HCT116 (cell line): Measurements from ENCODE around the gene LRRC4C. TPM values are rescaled to one million over a fixed set of nuclear protein-coding genes. Genes with fewer than 3 reads are reported as not detected.

ENCODE experiments used
- ATAC-seq: fragments of 200-7000 bp; cut with Tn5 transposase; 2 replicates; pipeline ENCODE4 v1.9.1; 2020; ENCODE audit warnings: mild to moderate bottlenecking, moderate library complexity
- BruUV-seq: library from RNA; stranded (reverse); fragments of 400-500 nt; replicated peaks from 2 replicates; lab custom pipeline; 2021; lab: Mats Ljungman, UMichigan
- CTCF ChIA-PET: fragments of 300-600 bp; sonication (Branson Sonifier 250); formaldehyde crosslinking; loops from one replicate; lab custom pipeline; 2021; ENCODE audit warnings: antibody characterized with exemption; lab: Charles Lee
- POLR2A ChIA-PET: fragments of 300-600, 350-600 bp; sonication (Branson Sonifier 250); formaldehyde crosslinking; loops from one replicate; lab custom pipeline; 2021; ENCODE audit warnings: antibody characterized with exemption; lab: Charles Lee
- RAD21 ChIA-PET, 2 experiments: fragments of 300-600 bp; sonication (Branson Sonifier 250); formaldehyde crosslinking; loops; one replicate each; lab custom pipeline; 2023; ENCODE audit warnings: low total read pairs in 2 of 2; ENCODE audit not compliant: uncharacterized antibody in 2 of 2, unreplicated experiment in 2 of 2, low non-redundant PET in 1 of 2; lab: Charles Lee
- DNase-seq: peaks from one replicate; pipeline ENCODE4 v3.0.0-alpha.2; 2010; ENCODE audit warnings: low read depth, low spot score
- H2AFZ ChIP-seq: fragments of 200-600 bp; shearing (Covaris generic), sonication (generic); 2 replicates; pipeline ENCODE4 v1.6.1; 2017; ENCODE audit warnings: low read depth, mixed run types, mixed read lengths, antibody characterized with exemption, low read length; ENCODE audit not compliant: poor library complexity, severe bottlenecking
- H3K27ac ChIP-seq: 2 replicates; pipeline ENCODE4 v1.5.1; 2012; ENCODE audit warnings: low read depth, low read length
- H3K27me3 ChIP-seq: fragments of 200-600 bp; sonication (generic); 2 replicates; pipeline ENCODE4 v1.6.1; 2016; ENCODE audit warnings: mixed run types, low read length, mixed read lengths; ENCODE audit not compliant: insufficient read depth
- H3K36me3 ChIP-seq, 2 experiments: fragments of 200-500 bp in 1 of 2; fragments of 200-600 bp in 1 of 2; sonication (Bioruptor generic) in 1 of 2; sonication (generic) in 1 of 2; 2 replicates each; pipeline versions ENCODE4 v1.5.1 to v1.6.1; 2014 to 2016; ENCODE audit warnings: low read length in 2 of 2, inconsistent platforms in 1 of 2, mixed read lengths in 1 of 2, mixed run types in 1 of 2; ENCODE audit not compliant: insufficient read depth in 2 of 2, control insufficient read depth in 1 of 2
- H3K4me1 ChIP-seq, 2 experiments: fragments of 200-600 bp in 1 of 2; sonication (generic) in 1 of 2; 2 replicates each; pipeline versions ENCODE4 v1.5.1 to v1.6.1; 2012 to 2017; ENCODE audit warnings: low read length in 2 of 2, inconsistent platforms in 1 of 2, mild to moderate bottlenecking in 1 of 2, mixed read lengths in 1 of 2, mixed run types in 1 of 2, moderate library complexity in 1 of 2; ENCODE audit not compliant: insufficient read depth in 2 of 2, control insufficient read depth in 1 of 2
- H3K4me2 ChIP-seq: fragments of 200-600 bp; sonication (generic); 2 replicates; pipeline ENCODE4 v1.6.1; 2017; ENCODE audit warnings: mixed run types, low read length, mixed read lengths
- H3K4me3 ChIP-seq, 2 experiments: fragments of 200-600 bp in 1 of 2; sonication (generic) in 1 of 2; replicated peaks in 1 of 2; 2 replicates each; pipeline ENCODE4 v1.5.1; 2011 to 2016; ENCODE audit warnings: low read length in 2 of 2, control low read depth in 1 of 2, low read depth in 1 of 2, mild to moderate bottlenecking in 1 of 2, mixed read lengths in 1 of 2, mixed run types in 1 of 2
- H3K79me2 ChIP-seq: fragments of 200-600 bp; sonication (generic); 2 replicates; pipeline ENCODE4 v1.6.1; 2017; ENCODE audit warnings: mild to moderate bottlenecking, mixed run types, low read length, moderate library complexity, mixed read lengths; ENCODE audit not compliant: insufficient read depth
- H3K9ac ChIP-seq: fragments of 200-600 bp; sonication (generic); 2 replicates; pipeline ENCODE4 v1.6.1; 2016; ENCODE audit warnings: low read length, mixed read lengths
- H3K9me2 ChIP-seq: fragments of 200-600 bp; sonication (generic), shearing (Covaris generic); 2 replicates; pipeline ENCODE4 v1.6.1; 2017; ENCODE audit warnings: mixed run types, mild to moderate bottlenecking, moderate library complexity; ENCODE audit not compliant: insufficient read depth
- H3K9me3 ChIP-seq, 2 experiments: fragments of 200-500 bp in 1 of 2; fragments of 200-600 bp in 1 of 2; sonication (Bioruptor generic) in 1 of 2; sonication (generic) in 1 of 2; 2 replicates each; pipeline ENCODE4 v1.6.1; 2014 to 2017; ENCODE audit warnings: low read length in 2 of 2, mixed read lengths in 2 of 2, inconsistent platforms in 1 of 2, low read depth in 1 of 2, mild to moderate bottlenecking in 1 of 2, mixed run types in 1 of 2, moderate library complexity in 1 of 2; ENCODE audit not compliant: control insufficient read depth in 1 of 2, insufficient read depth in 1 of 2
- H4K20me1 ChIP-seq: fragments of 200-600 bp; sonication (generic), shearing (Covaris generic); 2 replicates; pipeline ENCODE4 v1.6.1; 2017; ENCODE audit warnings: mixed run types, mild to moderate bottlenecking, moderate library complexity; ENCODE audit not compliant: insufficient read depth
- ATF3 ChIP-seq: IDR thresholded peaks from 2 replicates; pipeline ENCODE4 v1.6.1; 2012
- CTCF ChIP-seq, 3 experiments: fragments of 200-600 bp in 1 of 3; sonication (generic) in 1 of 3; IDR thresholded peaks in 2 of 3; conservative IDR thresholded peaks in 1 of 3; 2 replicates each; pipeline ENCODE4 v1.5.1; 2012 to 2017; ENCODE audit warnings: low read depth in 2 of 3, low read length in 2 of 3, antibody characterized with exemption in 1 of 3, borderline replicate concordance in 1 of 3, control low read depth in 1 of 3, mild to moderate bottlenecking in 1 of 3, mixed read lengths in 1 of 3, mixed run types in 1 of 3, moderate library complexity in 1 of 3; ENCODE audit not compliant: insufficient read depth in 1 of 3
- EGR1 ChIP-seq: IDR thresholded peaks from 2 replicates; pipeline ENCODE4 v1.6.1; 2012; ENCODE audit warnings: low read depth
- EZH2phosphoT487 ChIP-seq: fragments of 200-600 bp; IDR thresholded peaks from 2 replicates; pipeline ENCODE4 v1.6.1; 2018; ENCODE audit warnings: antibody characterized with exemption, borderline replicate concordance
- FOSL1 ChIP-seq: IDR thresholded peaks from 2 replicates; pipeline ENCODE4 v1.6.1; 2012; ENCODE audit warnings: low read depth
- POLR2A ChIP-seq: IDR thresholded peaks from 2 replicates; pipeline ENCODE4 v1.7.0; 2011; ENCODE audit warnings: borderline replicate concordance; ENCODE audit not compliant: insufficient read depth, insufficient read length; ENCODE audit errors: extremely low read depth
- REST ChIP-seq: IDR thresholded peaks from 2 replicates; pipeline ENCODE4 v1.6.1; 2012; ENCODE audit warnings: low read depth
- TCF7L2 ChIP-seq: IDR thresholded peaks from 2 replicates; pipeline ENCODE4 v1.7.0; 2011; ENCODE audit warnings: borderline replicate concordance, inconsistent platforms; ENCODE audit not compliant: insufficient read depth, insufficient read length; ENCODE audit errors: extremely low read depth
- intact Hi-C: fragments of 100-400 bp; cut with micrococcal nuclease; formaldehyde crosslinking; loops from 2 replicates; pipeline ENCODE4 v1.10.0; 2022
- total RNA-seq: library from RNA; stranded (reverse); gene quantifications from one replicate; pipeline ENCODE4 v1.2.1, GENCODE V29; 2021; ENCODE audit not compliant: unreplicated experiment

Gene LRRC4C
- total RNA-seq, 1 experiment from 2014 or later, result not detected

- no peak overlapping the region for H3K4me2 ChIP-seq
- no peaks in the 10 kb centered on the region for H3K36me3 ChIP-seq
- TF ChIP-seq EZH2phosphoT487 (no peak), CTCF (IDR thresholded peaks at IDR 0.05 in 2 of 3, conservative IDR thresholded peaks at IDR 0.05 in 1 of 3; ENCODE audit: borderline replicate concordance in 1 of 3, insufficient read depth in 1 of 3, low read depth in 2 of 3, low read length in 2 of 3) (no peak), EGR1 (no peak), ATF3 (no peak)
- H3K9me3 ChIP-seq, result peaks cover 12 to 24% of the 10 kb centered on the region in 2 experiments; a peak in 2 of 4 replicates
- BruUV-seq, result no TSS peak
- POLR2A ChIA-PET, result no interaction called here
- no peak overlapping the region for H2AFZ ChIP-seq
- no peaks in the 10 kb centered on the region for H3K9me2 ChIP-seq
- H3K4me3 ChIP-seq, result no peak overlapping the region
- CTCF ChIA-PET, result no interaction called here
- no peaks in the 10 kb centered on the region for H3K79me2 ChIP-seq
- H3K9ac ChIP-seq, result no peak overlapping the region
- no peak overlapping the region for H3K27ac ChIP-seq
- no peak for DNase-seq
- intact Hi-C loops, result no loop called here
- no peaks in the 10 kb centered on the region for H3K27me3 ChIP-seq
- RAD21 ChIA-PET, result no interaction called here
- no peaks in the 10 kb centered on the region for H4K20me1 ChIP-seq
- ATAC-seq, result no peak
- no peaks in the 10 kb centered on the region for H3K4me1 ChIP-seq
Observed at GRCh38 chr11:41399323-41399722, 60.1 kb downstream of the LRRC4C start.

GRCh38 chr11:41398175-41398574, 61.3 kb downstream of the LRRC4C start:
- no peaks in the 10 kb centered on the region for H3K79me2 ChIP-seq
- no peak overlapping the region for H3K4me2 ChIP-seq
- H2AFZ ChIP-seq, result no peak overlapping the region
- H3K36me3 ChIP-seq, result no peaks in the 10 kb centered on the region
- H3K9ac ChIP-seq, result no peak overlapping the region
- DNase-seq, result no peak
- no peak overlapping the region for H3K4me3 ChIP-seq
- no peaks in the 10 kb centered on the region for H3K27me3 ChIP-seq
- RAD21 ChIA-PET, result no interaction called here
- H4K20me1 ChIP-seq, result no peaks in the 10 kb centered on the region
- POLR2A ChIA-PET, result no interaction called here
- H3K9me2 ChIP-seq, result no peaks in the 10 kb centered on the region
- CTCF ChIA-PET, result no interaction called here
- intact Hi-C loops, result no loop called here
- H3K27ac ChIP-seq, result no peak overlapping the region
- H3K4me1 ChIP-seq, result no peaks in the 10 kb centered on the region
- no peak for TF ChIP-seq TCF7L2
- no peak for TF ChIP-seq REST
- no peak for TF ChIP-seq POLR2A
- TF ChIP-seq FOSL1, result no peak
- TF ChIP-seq, all 23 proteins: peak for 0
- ATAC-seq, result no peak
- no TSS peak for BruUV-seq
- H3K9me3 ChIP-seq, result peaks cover 12 to 20% of the 10 kb centered on the region in 2 experiments; a peak in 2 of 4 replicates
